ENCODE measurements around the gene KIAA0753. TPM values are rescaled to one million over a fixed set of nuclear protein-coding genes. Genes with fewer than 3 reads are reported as not detected.

KIAA0753 gene
- total and polyA plus RNA-seq, 2 of the 8 experiments (the other 6 are each of a cell fraction or from before 2014, with no cell fraction given), result 5.0 to 27.1 TPM

DNA sequence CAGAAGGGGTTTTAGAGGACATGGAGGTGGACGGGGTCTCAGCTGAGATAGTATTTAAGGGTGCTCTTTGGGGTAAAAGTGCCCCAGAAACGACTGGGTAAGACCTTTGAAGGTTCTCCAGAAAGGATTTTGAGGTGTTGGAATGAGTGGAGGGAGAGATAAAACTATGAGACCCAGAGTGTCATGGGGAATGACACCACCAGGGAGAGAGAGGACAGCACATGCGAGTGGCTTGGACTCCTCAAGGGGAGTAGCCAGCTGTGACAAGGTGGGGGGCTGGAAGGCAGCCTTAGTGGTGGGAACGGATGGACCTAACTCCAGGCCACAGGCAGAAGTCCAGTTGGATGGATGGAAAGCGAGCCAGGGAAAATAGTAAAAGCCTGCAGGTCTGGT is 64.9 kb downstream of the KIAA0753 start:
- WGBS, 2 experiments (ENCODE audit: extremely low coverage in 1 of 2, insufficient coverage in 1 of 2, insufficient read length in 1 of 2, insufficient replicate concordance in 2 of 2, low coverage in 1 of 2, low lambda C conversion rate in 2 of 2, missing lambda C conversion rate in 1 of 2), result 80% methylated on average over 5 of the region's 5 CpGs; no CpG with 5 or more reads in 1 of the 2 experiments
- Histone ChIP-seq H2AK5ac (ENCODE audit: low read depth, low read length) (no peak overlapping the region), H3K14ac (ENCODE audit: insufficient read length) (no peak overlapping the region), H2BK20ac (ENCODE audit: low read length) (no peak overlapping the region), H4K8ac (ENCODE audit: extremely low read depth, insufficient read depth, low read length) (no peak overlapping the region), H3K18ac (ENCODE audit: extremely low read depth, low read length) (no peak overlapping the region), H3K79me1 (ENCODE audit: low read depth, low read length) (no peaks in the 10 kb centered on the region; the same call in 1 of the 2 replicates), H3K23ac (ENCODE audit: insufficient read length) (no peak overlapping the region), H3K4me3 (ENCODE audit: extremely low read depth in 1 of 4, insufficient read depth in 2 of 4, low read depth in 3 of 4, low read length in 4 of 4) (no peak overlapping the region), H2AFZ (ENCODE audit: low read length) (no peak overlapping the region), H3K56ac (replicated peaks; ENCODE audit: insufficient read length, low read depth, low read length) (no peak overlapping the region), H2BK12ac (ENCODE audit: low read depth, low read length) (no peak overlapping the region), H4K91ac (replicated peaks; ENCODE audit: insufficient read length, low read length) (no peak overlapping the region), H2BK5ac (ENCODE audit: low read depth, low read length) (no peak overlapping the region), H2BK120ac (replicated peaks; ENCODE audit: low read depth, low read length) (no peak overlapping the region), H2BK15ac (ENCODE audit: low read length) (no peak overlapping the region), H4K20me1 (replicated peaks in 1 of 2; ENCODE audit: control insufficient read depth in 1 of 2, insufficient read depth in 2 of 2, low read length in 2 of 2) (no peaks in the 10 kb centered on the region), H3K36me3 (ENCODE audit: control insufficient read depth in 2 of 4, insufficient read depth in 4 of 4, low read length in 3 of 4) (peaks cover 0 to 9% (median 2%) of the 10 kb centered on the region in 4 experiments; a peak in 2 of 8 replicates), H3K4ac (replicated peaks; ENCODE audit: insufficient read length, low read depth, low read length) (no peak overlapping the region), H3K4me2 (ENCODE audit: insufficient read depth in 1 of 2, low read depth in 2 of 2, low read length in 2 of 2) (no peak overlapping the region), H3K9ac (replicated peaks in 1 of 4; ENCODE audit: extremely low read depth in 1 of 4, low read depth in 3 of 4, low read length in 3 of 4) (no peak overlapping the region), H3K23me2 (ENCODE audit: low read depth, low read length) (no peaks in the 10 kb centered on the region), H4K5ac (ENCODE audit: insufficient read length, low read depth, low read length) (no peak overlapping the region), H3K27ac (ENCODE audit: low read depth, low read length) (no peak overlapping the region), H3K9me3 (ENCODE audit: insufficient read depth in 2 of 2, low read depth in 1 of 2, low read length in 1 of 2) (no peaks in the 10 kb centered on the region), H3K79me2 (ENCODE audit: control insufficient read depth in 1 of 2, insufficient read depth in 2 of 2, low read length in 2 of 2) (no peaks in the 10 kb centered on the region), H3K27me3 (replicated peaks in 1 of 4; ENCODE audit: control insufficient read depth in 3 of 4, extremely low read depth in 1 of 4, insufficient read depth in 3 of 4, low read length in 3 of 4) (no peaks in the 10 kb centered on the region), H3K4me1 (replicated peaks in 1 of 4; ENCODE audit: control insufficient read depth in 3 of 4, insufficient read depth in 4 of 4, low read length in 3 of 4) (peaks cover 0 to 10% (median 4%) of the 10 kb centered on the region in 4 experiments; a peak in 4 of 7 replicates)
- TF ChIP-seq RNF2 (IDR thresholded peaks at IDR 0.05; ENCODE audit: borderline replicate concordance, low read depth, low read length, missing control alignments, poor library complexity, severe bottlenecking), result no peak
- TF ChIP-seq HDAC6 (IDR thresholded peaks at IDR 0.05; ENCODE audit: low read depth, low read length), result no peak
- TF ChIP-seq CTBP2 (IDR thresholded peaks at IDR 0.05; ENCODE audit: borderline replicate concordance, insufficient read depth, insufficient read length, low read length), result no peak
- TF ChIP-seq POLR2A (IDR thresholded peaks at IDR 0.05; ENCODE audit: control extremely low read depth in 1 of 2, low read depth in 2 of 2, low read length in 2 of 2), result no peak
- no peak for TF ChIP-seq SP1 (IDR thresholded peaks at IDR 0.05; ENCODE audit: low read depth, low read length)
- TF ChIP-seq KDM5A (IDR thresholded peaks at IDR 0.05; ENCODE audit: low read length), result no peak
- TF ChIP-seq, protein P1, sequence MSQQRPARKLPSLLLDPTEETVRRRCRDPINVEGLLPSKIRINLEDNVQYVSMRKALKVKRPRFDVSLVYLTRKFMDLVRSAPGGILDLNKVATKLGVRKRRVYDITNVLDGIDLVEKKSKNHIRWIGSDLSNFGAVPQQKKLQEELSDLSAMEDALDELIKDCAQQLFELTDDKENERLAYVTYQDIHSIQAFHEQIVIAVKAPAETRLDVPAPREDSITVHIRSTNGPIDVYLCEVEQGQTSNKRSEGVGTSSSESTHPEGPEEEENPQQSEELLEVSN (IDR thresholded peaks at IDR 0.05), result no peak
- TF ChIP-seq, protein P2, sequence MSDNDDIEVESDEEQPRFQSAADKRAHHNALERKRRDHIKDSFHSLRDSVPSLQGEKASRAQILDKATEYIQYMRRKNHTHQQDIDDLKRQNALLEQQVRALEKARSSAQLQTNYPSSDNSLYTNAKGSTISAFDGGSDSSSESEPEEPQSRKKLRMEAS (IDR thresholded peaks at IDR 0.05), result no peak
- TF ChIP-seq JUND (IDR thresholded peaks at IDR 0.05; ENCODE audit: low read length), result no peak
- CTCF ChIA-PET (ENCODE audit: partially characterized antibody), result interaction anchor here (0.9 to 3.2 kb wide), 3 partner anchors 23 to 103 kb away, joined by 3 to 19 read pairs (median 3); no protein-coding TSS in a partner anchor
- no peak for DNase-seq (ENCODE audit: low read depth in 1 of 2, low spot score in 2 of 2)
- POLR2A ChIA-PET (ENCODE audit: partially characterized antibody), result interaction anchor here (1.2 kb wide), 2 partner anchors 17 to 80 kb away, joined by 3 read pairs; no protein-coding TSS in a partner anchor
- no peak for FAIRE-seq
